SJCRH30 (cell line): Measurements from ENCODE around the gene ANO1. TPM values are rescaled to one million over a fixed set of nuclear protein-coding genes. Genes with fewer than 3 reads are reported as not detected.

Experiments
- DNase-seq, 2 experiments: peaks; one replicate each; pipeline ENCODE4 v3.0.0-alpha.2; 2015 to 2020
- H3K27ac ChIP-seq: fragments of 250-450 bp; sonication (Bioruptor Pico); 2 replicates; pipeline ENCODE4 v1.5.1; 2020; ENCODE audit warnings: mild to moderate bottlenecking, moderate library complexity
- H3K27me3 ChIP-seq: fragments of 250-450 bp; sonication (Bioruptor Pico); 2 replicates; pipeline ENCODE4 v1.5.1; 2020; ENCODE audit warnings: mild to moderate bottlenecking, moderate library complexity
- H3K36me3 ChIP-seq: fragments of 250-450 bp; sonication (Bioruptor Pico); 2 replicates; pipeline ENCODE4 v1.5.1; 2020; ENCODE audit warnings: mild to moderate bottlenecking, moderate library complexity
- H3K4me1 ChIP-seq: fragments of 250-450 bp; sonication (Bioruptor Pico); 2 replicates; pipeline ENCODE4 v1.5.1; 2020; ENCODE audit warnings: mild to moderate bottlenecking, moderate library complexity
- H3K4me3 ChIP-seq: fragments of 250-450 bp; sonication (Bioruptor Pico); 2 replicates; pipeline ENCODE4 v1.5.1; 2020; ENCODE audit warnings: mild to moderate bottlenecking, moderate library complexity
- H3K9me3 ChIP-seq: fragments of 250-450 bp; sonication (Bioruptor Pico); replicated peaks from 2 replicates; pipeline ENCODE4 v1.5.1; 2020; ENCODE audit warnings: mild to moderate bottlenecking, moderate library complexity
- total RNA-seq: library from RNA; depleted of rRNA; stranded (reverse); fragments of >200 nt; shearing (Covaris generic); gene quantifications from 2 replicates; pipeline ENCODE4 v1.2.3, GENCODE V29; 2014

ANO1 gene
- total RNA-seq, 1 experiment from 2014 or later: 0.43 TPM

- no peaks in the 10 kb centered on the region for H3K9me3 ChIP-seq
Observed at GRCh38 chr11:70118642-70119041, 40.5 kb downstream of the ANO1 start.

GRCh38 chr11:70119502-70119901 is 41.4 kb downstream of the ANO1 start:
- no peak overlapping the region for H3K27ac ChIP-seq

More at GRCh38 chr11:70118642-70119041, 40.5 kb downstream of the ANO1 start:
- Histone ChIP-seq H3K4me3 (no peak overlapping the region), H3K4me1 (peaks cover 9% of the 10 kb centered on the region; the same call in 1 of the 2 replicates), H3K27ac (no peak overlapping the region), H3K27me3 (no peaks in the 10 kb centered on the region), H3K36me3 (no peaks in the 10 kb centered on the region)
- no peak for DNase-seq

GRCh38 chr11:70120674-70121073 is 42.6 kb downstream of the ANO1 start:
- Histone ChIP-seq H3K27ac (no peak overlapping the region), H3K36me3 (no peaks in the 10 kb centered on the region), H3K4me3 (no peak overlapping the region), H3K9me3 (no peaks in the 10 kb centered on the region), H3K27me3 (no peaks in the 10 kb centered on the region), H3K4me1 (peaks cover 9% of the 10 kb centered on the region; the same call in 1 of the 2 replicates)
- DNase-seq: no peak

More at GRCh38 chr11:70119502-70119901, 41.4 kb downstream of the ANO1 start:
- peaks cover 9% of the 10 kb centered on the region; the same call in 1 of the 2 replicates for H3K4me1 ChIP-seq
- no peak overlapping the region for H3K4me3 ChIP-seq
- no peaks in the 10 kb centered on the region for H3K27me3 ChIP-seq
- H3K9me3 ChIP-seq: no peaks in the 10 kb centered on the region
- H3K36me3 ChIP-seq: no peaks in the 10 kb centered on the region
- DNase-seq: no peak

GRCh38 chr11:70122490-70123198 is 44.5 kb downstream of the ANO1 start:
- H3K4me3 ChIP-seq: no peak overlapping the region
- H3K36me3 ChIP-seq: no peaks in the 10 kb centered on the region
- H3K27me3 ChIP-seq: no peaks in the 10 kb centered on the region
- no peaks in the 10 kb centered on the region for H3K4me1 ChIP-seq
- H3K27ac ChIP-seq: no peak overlapping the region
- no peak for DNase-seq
- no peaks in the 10 kb centered on the region for H3K9me3 ChIP-seq

- DNase-seq: no peak
- Histone ChIP-seq H3K27ac (no peak overlapping the region), H3K4me3 (no peak overlapping the region), H3K27me3 (no peaks in the 10 kb centered on the region), H3K9me3 (no peaks in the 10 kb centered on the region), H3K36me3 (no peaks in the 10 kb centered on the region), H3K4me1 (no peaks in the 10 kb centered on the region)
Observed at GRCh38 chr11:70123711-70124110, 45.6 kb downstream of the ANO1 start.

- Histone ChIP-seq H3K27me3 (no peaks in the 10 kb centered on the region), H3K27ac (no peak overlapping the region), H3K9me3 (no peaks in the 10 kb centered on the region), H3K4me3 (no peak overlapping the region), H3K36me3 (no peaks in the 10 kb centered on the region), H3K4me1 (no peaks in the 10 kb centered on the region)
- no peak for DNase-seq
Observed at GRCh38 chr11:70124321-70125000, 46.3 kb downstream of the ANO1 start.

- no peak for DNase-seq
- Histone ChIP-seq H3K36me3 (no peaks in the 10 kb centered on the region), H3K4me1 (no peaks in the 10 kb centered on the region), H3K27me3 (no peaks in the 10 kb centered on the region; the same call in 1 of the 2 replicates), H3K27ac (no peak overlapping the region), H3K4me3 (no peak overlapping the region), H3K9me3 (no peaks in the 10 kb centered on the region)
Observed at GRCh38 chr11:70126494-70126893, 48.4 kb downstream of the ANO1 start.

GRCh38 chr11:70127653-70128434 is 49.7 kb downstream of the ANO1 start:
- no peak for DNase-seq
- H3K27me3 ChIP-seq: no peaks in the 10 kb centered on the region; the same call in 1 of the 2 replicates
- H3K36me3 ChIP-seq: no peaks in the 10 kb centered on the region
- no peaks in the 10 kb centered on the region for H3K9me3 ChIP-seq
- no peaks in the 10 kb centered on the region for H3K4me1 ChIP-seq
- no peak overlapping the region for H3K27ac ChIP-seq
- H3K4me3 ChIP-seq: no peak overlapping the region

- H3K27ac ChIP-seq: no peak overlapping the region
- H3K36me3 ChIP-seq: no peaks in the 10 kb centered on the region
- H3K4me1 ChIP-seq: no peaks in the 10 kb centered on the region
- no peak for DNase-seq
- H3K9me3 ChIP-seq: no peaks in the 10 kb centered on the region
- no peak overlapping the region for H3K4me3 ChIP-seq
- H3K27me3 ChIP-seq: no peaks in the 10 kb centered on the region; the same call in 1 of the 2 replicates
Observed at GRCh38 chr11:70128435-70128906, 50.4 kb downstream of the ANO1 start.

GRCh38 chr11:70129051-70129592 is 51.0 kb downstream of the ANO1 start:
- Histone ChIP-seq H3K36me3 (no peaks in the 10 kb centered on the region), H3K9me3 (no peaks in the 10 kb centered on the region), H3K4me1 (no peaks in the 10 kb centered on the region), H3K27ac (no peak overlapping the region), H3K27me3 (no peaks in the 10 kb centered on the region; the same call in 1 of the 2 replicates), H3K4me3 (no peak overlapping the region)
- no peak for DNase-seq

GRCh38 chr11:70130636-70131035 is 52.5 kb downstream of the ANO1 start:
- Histone ChIP-seq H3K9me3 (no peaks in the 10 kb centered on the region), H3K27me3 (no peaks in the 10 kb centered on the region; the same call in 1 of the 2 replicates), H3K4me1 (no peaks in the 10 kb centered on the region), H3K4me3 (no peak overlapping the region), H3K27ac (no peak overlapping the region), H3K36me3 (no peaks in the 10 kb centered on the region)
- DNase-seq: no peak

GRCh38 chr11:70131606-70132190 is 53.6 kb downstream of the ANO1 start:
- Histone ChIP-seq H3K27me3 (peaks cover 3% of the 10 kb centered on the region; the same call in 1 of the 2 replicates), H3K36me3 (no peaks in the 10 kb centered on the region), H3K27ac (no peak overlapping the region), H3K4me1 (no peaks in the 10 kb centered on the region), H3K4me3 (no peak overlapping the region), H3K9me3 (no peaks in the 10 kb centered on the region)
- DNase-seq: no peak

- Histone ChIP-seq H3K27ac (no peak overlapping the region), H3K27me3 (peaks cover 3% of the 10 kb centered on the region; the same call in 1 of the 2 replicates), H3K9me3 (no peaks in the 10 kb centered on the region), H3K4me3 (no peak overlapping the region), H3K4me1 (no peaks in the 10 kb centered on the region), H3K36me3 (no peaks in the 10 kb centered on the region)
- DNase-seq: no peak
Observed at GRCh38 chr11:70132641-70133040, 54.5 kb downstream of the ANO1 start.

GRCh38 chr11:70133771-70134335 is 55.7 kb downstream of the ANO1 start:
- no peak overlapping the region for H3K4me3 ChIP-seq
- no peaks in the 10 kb centered on the region for H3K4me1 ChIP-seq
- DNase-seq: no peak
- H3K27me3 ChIP-seq: peaks cover 3% of the 10 kb centered on the region; the same call in 1 of the 2 replicates
- H3K36me3 ChIP-seq: no peaks in the 10 kb centered on the region
- H3K27ac ChIP-seq: no peak overlapping the region
- no peaks in the 10 kb centered on the region for H3K9me3 ChIP-seq
